Rectal smooth muscle tissue (tissue), 1 donor: ENCODE measurements around the gene SLC25A48.

Experiments
- H3K27ac ChIP-seq: one replicate; pipeline ENCODE4 v1.7.0; 2013; ENCODE audit warnings: low read depth, low read length, inconsistent platforms
- H3K27me3 ChIP-seq: one replicate; pipeline ENCODE4 v1.7.0; 2013; ENCODE audit warnings: low read length; ENCODE audit not compliant: control insufficient read depth, insufficient read depth
- H3K36me3 ChIP-seq: one replicate; pipeline ENCODE4 v1.7.0; 2013; ENCODE audit warnings: low read length; ENCODE audit not compliant: control insufficient read depth, insufficient read depth
- H3K4me1 ChIP-seq: one replicate; pipeline ENCODE4 v1.7.0; 2013; ENCODE audit warnings: low read length; ENCODE audit not compliant: control insufficient read depth, insufficient read depth
- H3K4me3 ChIP-seq: one replicate; pipeline ENCODE4 v1.7.0; 2013; ENCODE audit warnings: low read length
- H3K9ac ChIP-seq: one replicate; pipeline ENCODE4 v1.7.0; 2013; ENCODE audit warnings: low read length

Gene SLC25A48

GRCh38 chr5:135894276-135894675 is 59.8 kb downstream of the SLC25A48 start:
- Histone ChIP-seq H3K27ac (no peak overlapping the region), H3K36me3 (no peaks in the 10 kb centered on the region), H3K4me3 (no peak overlapping the region), H3K27me3 (no peaks in the 10 kb centered on the region), H3K9ac (no peak overlapping the region), H3K4me1 (no peaks in the 10 kb centered on the region)

- no peaks in the 10 kb centered on the region for H3K4me1 ChIP-seq
- H3K27me3 ChIP-seq = no peaks in the 10 kb centered on the region
- H3K27ac ChIP-seq = no peak overlapping the region
- no peaks in the 10 kb centered on the region for H3K36me3 ChIP-seq
- H3K4me3 ChIP-seq = no peak overlapping the region
- no peak overlapping the region for H3K9ac ChIP-seq
Observed at GRCh38 chr5:135894789-135895188, 60.3 kb downstream of the SLC25A48 start.

- Histone ChIP-seq H3K27me3 (no peaks in the 10 kb centered on the region), H3K9ac (no peak within 1 kb of the TSS), H3K36me3 (no peaks in the 10 kb centered on the region), H3K27ac (no peak within 1 kb of the TSS), H3K4me1 (no peaks in the 10 kb centered on the region), H3K4me3 (no peak within 1 kb of the TSS)
Observed at GRCh38 chr5:135895474-135896006, 61.1 kb downstream of the SLC25A48 start, which contains the start of gene IL9. Gene IL9, minus strand, starts transcription at chr5:135895841. Its CDS starts 25 bp downstream, at chr5:135895816.

- Histone ChIP-seq H3K4me3 (no peak overlapping the region), H3K27me3 (no peaks in the 10 kb centered on the region), H3K27ac (no peak overlapping the region), H3K36me3 (no peaks in the 10 kb centered on the region), H3K4me1 (no peaks in the 10 kb centered on the region), H3K9ac (no peak overlapping the region)
Observed at GRCh38 chr5:135898651-135899050, 64.2 kb downstream of the SLC25A48 start.

GRCh38 chr5:135900276-135900675 is 65.8 kb downstream of the SLC25A48 start:
- H3K9ac ChIP-seq = no peak overlapping the region
- H3K4me1 ChIP-seq = no peaks in the 10 kb centered on the region
- no peak overlapping the region for H3K4me3 ChIP-seq
- no peaks in the 10 kb centered on the region for H3K27me3 ChIP-seq
- no peak overlapping the region for H3K27ac ChIP-seq
- H3K36me3 ChIP-seq = no peaks in the 10 kb centered on the region

- H3K27ac ChIP-seq = no peak overlapping the region
- no peak overlapping the region for H3K4me3 ChIP-seq
- H3K27me3 ChIP-seq = no peaks in the 10 kb centered on the region
- H3K4me1 ChIP-seq = no peaks in the 10 kb centered on the region
- no peak overlapping the region for H3K9ac ChIP-seq
- H3K36me3 ChIP-seq = no peaks in the 10 kb centered on the region
Observed at GRCh38 chr5:135901633-135902032, 67.2 kb downstream of the SLC25A48 start.

DNA sequence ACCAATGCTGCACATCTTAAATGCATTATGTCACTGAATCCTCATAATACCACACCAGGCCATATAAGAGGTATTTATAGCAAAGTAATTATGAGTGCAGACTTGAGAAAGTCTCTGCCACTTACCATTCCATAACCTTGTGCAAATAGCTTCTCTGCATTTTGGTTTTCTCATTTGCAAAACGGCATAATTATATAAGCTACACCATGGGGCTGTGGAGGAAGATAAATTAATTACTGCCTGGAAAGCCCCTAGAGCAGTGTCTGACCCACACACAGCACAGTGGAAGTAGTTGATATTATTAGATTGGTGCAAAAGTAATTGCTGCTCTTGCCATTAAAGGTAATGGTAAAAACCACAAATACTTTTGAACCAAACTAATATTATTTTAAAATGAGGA is 70.7 kb downstream of the SLC25A48 start:
- Histone ChIP-seq H3K4me1 (no peaks in the 10 kb centered on the region), H3K4me3 (no peak overlapping the region), H3K9ac (no peak overlapping the region), H3K27ac (no peak overlapping the region), H3K36me3 (no peaks in the 10 kb centered on the region), H3K27me3 (no peaks in the 10 kb centered on the region)

DNA sequence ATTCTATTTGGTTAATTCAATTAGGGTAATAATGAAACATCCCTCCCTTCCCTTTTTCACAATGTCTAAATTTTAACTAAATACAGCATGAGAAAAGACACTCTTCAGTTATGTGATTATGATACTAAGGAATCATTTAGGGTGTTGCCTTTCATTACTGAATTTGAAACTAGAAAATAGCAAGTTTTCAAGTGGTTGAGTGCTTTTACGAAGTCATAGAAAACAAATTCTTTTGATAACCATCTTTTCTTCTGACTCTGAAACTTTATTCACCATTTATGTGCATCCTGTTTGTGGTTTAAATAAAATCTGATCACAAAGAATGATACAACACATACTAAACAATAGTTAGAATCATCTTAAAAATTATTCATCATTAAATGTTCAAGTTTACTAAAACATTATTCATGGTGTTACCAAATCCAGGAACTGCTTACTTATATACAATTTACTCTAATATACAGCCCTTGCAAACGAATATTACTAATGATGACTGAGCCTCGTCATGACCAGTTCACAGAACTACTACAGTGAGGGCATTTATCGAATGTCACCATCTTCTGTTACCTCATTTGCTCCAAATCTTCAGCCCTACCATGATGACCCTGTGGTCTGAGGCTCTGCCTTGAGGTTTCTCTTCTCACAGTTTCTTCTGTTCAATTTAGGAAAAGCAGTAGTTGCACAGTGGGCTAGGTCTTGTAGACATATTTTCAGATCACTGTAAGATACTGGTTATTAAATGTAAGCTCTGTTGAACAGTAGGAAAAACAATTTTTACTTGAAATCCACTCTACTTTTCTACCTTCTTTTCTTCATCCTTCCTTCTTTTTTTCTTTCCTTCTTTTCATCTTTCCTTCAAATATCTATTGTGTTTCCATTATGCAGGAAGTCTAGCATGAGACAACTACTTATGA is 79.5 kb downstream of the SLC25A48 start:
- Histone ChIP-seq H3K36me3 (no peaks in the 10 kb centered on the region), H3K27ac (no peak overlapping the region), H3K4me3 (no peak overlapping the region), H3K4me1 (no peaks in the 10 kb centered on the region), H3K27me3 (no peaks in the 10 kb centered on the region), H3K9ac (no peak overlapping the region)

- H3K4me1 ChIP-seq = no peaks in the 10 kb centered on the region
- H3K9ac ChIP-seq = no peak overlapping the region
- no peaks in the 10 kb centered on the region for H3K27me3 ChIP-seq
- H3K27ac ChIP-seq = no peak overlapping the region
- no peak overlapping the region for H3K4me3 ChIP-seq
- no peaks in the 10 kb centered on the region for H3K36me3 ChIP-seq
Observed at GRCh38 chr5:135915466-135916001, 81.1 kb downstream of the SLC25A48 start.

- Histone ChIP-seq H3K27me3 (no peaks in the 10 kb centered on the region), H3K27ac (no peak overlapping the region), H3K36me3 (no peaks in the 10 kb centered on the region), H3K9ac (no peak overlapping the region), H3K4me3 (no peak overlapping the region), H3K4me1 (no peaks in the 10 kb centered on the region)
Observed at GRCh38 chr5:135916638-135917263, 82.3 kb downstream of the SLC25A48 start.

- no peak overlapping the region for H3K4me3 ChIP-seq
- H3K4me1 ChIP-seq = no peaks in the 10 kb centered on the region
- H3K9ac ChIP-seq = no peak overlapping the region
- H3K27me3 ChIP-seq = no peaks in the 10 kb centered on the region
- no peaks in the 10 kb centered on the region for H3K36me3 ChIP-seq
- no peak overlapping the region for H3K27ac ChIP-seq
Observed at GRCh38 chr5:135920199-135920598, 85.7 kb downstream of the SLC25A48 start.

DNA sequence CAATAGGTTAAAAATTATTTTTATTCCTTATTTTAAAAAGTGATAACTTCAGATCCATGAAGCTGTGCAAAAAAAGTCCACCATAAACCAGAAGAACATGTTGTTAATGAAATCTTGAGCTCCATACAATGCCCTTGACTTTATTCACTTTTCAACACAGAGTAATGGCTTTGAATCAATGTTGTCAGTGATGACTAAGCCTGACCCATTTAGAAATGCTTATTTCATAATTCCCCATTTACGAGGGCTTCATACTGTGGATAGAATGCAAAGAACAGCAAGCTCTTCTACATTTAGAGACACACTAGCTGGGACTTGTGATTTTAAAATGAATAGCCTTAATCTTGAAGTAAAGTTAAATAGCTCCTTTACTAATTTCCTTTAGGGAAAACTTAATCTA is 86.9 kb downstream of the SLC25A48 start:
- Histone ChIP-seq H3K4me1 (no peaks in the 10 kb centered on the region), H3K27me3 (no peaks in the 10 kb centered on the region), H3K4me3 (no peak overlapping the region)

More for the DNA sequence above, 86.9 kb downstream of the SLC25A48 start:
- Histone ChIP-seq H3K9ac (no peak overlapping the region), H3K27ac (no peak overlapping the region), H3K36me3 (no peaks in the 10 kb centered on the region)
